ENCODE data around the gene CD300LD.
"Not testable (repeated sequence)": the region's sequence is repeated elsewhere in the genome, so short reads cannot be mapped to it uniquely, and the experiment has no call there.

CD300LD gene

DNA sequence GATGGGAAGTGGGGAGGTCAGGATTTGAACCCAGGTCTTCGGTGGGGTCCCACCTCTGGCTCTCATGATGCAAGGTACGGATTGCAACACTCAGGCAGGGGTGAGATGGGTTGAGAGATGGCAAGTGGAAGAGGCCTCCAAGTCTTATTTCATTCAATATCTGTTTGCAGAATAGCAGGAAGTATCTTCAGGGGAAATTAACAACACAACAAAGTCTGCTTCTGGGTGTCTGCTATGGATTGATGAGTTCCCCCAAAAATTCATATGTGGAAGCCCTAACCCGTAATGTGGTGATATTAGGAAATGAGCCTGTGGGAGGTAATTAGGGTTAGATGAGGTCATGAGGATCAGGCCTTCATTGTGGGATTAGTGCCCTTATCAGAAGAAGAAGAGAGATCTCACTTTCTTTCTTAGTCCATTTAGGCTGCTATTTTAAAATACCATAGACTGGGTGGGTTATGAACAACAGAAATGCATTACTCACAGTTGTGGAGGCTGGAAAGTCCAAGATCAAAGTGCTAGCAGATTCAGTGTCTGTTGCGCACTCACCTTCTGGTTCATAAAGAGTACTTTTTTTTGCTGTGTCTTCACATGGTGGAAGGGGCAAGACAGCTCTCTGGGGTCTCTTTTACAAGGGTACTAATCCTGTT lies 20.3 kb downstream of the CD300LD start:
- DNase-seq (ENCODE audit: low read depth in 2 of 2): no peak

DNA sequence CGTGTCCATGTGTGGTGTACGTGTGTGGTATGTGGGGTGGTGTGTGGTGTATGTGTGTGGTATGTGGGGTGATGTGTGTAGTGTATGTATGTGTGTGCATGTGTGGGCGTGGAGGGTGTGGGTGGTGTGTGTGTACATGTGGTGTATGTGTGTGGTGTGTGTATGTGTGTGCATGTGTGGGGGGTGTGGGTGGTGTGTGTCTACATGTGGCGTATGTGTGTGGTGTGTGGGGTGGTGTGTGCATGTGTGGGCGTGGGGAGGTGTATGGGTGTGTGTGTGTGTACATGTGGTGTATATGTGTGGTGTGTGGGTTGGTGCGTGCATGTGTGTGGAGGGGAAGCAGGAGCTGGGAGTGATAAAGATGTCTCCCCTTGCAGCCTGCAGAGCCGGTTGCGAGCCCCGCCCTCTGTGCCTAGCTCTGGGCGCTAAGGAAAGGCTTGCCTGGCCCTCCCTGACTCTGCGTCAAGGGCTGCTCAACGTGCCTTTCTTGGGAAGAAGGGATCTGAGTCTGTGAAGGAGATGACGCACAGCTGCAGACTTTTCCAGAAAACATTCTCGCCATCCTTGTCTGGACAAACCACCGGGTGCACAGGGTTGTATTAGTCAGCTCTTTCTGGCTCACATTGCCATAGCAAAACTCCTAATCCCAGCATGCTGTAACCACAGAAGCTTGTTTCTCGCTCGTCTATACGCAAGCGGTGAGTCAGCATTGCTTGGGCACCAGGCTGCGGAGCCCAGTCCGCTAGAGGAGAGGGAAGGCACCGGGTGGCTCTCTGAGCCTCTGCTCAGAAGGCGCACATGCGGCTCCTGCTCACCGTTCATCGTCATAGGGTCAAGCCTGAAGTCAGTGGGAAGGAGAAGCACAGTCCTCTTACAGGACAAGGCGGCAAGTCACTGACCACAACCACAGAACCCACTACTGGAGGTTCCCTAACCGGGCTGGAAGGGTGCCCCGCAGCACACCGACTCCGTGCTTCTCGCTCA lies 22.8 kb downstream of the CD300LD start:
- DNase-seq (ENCODE audit: low read depth in 2 of 2): peak; percentile 31 to 36

GRCh38 chr17:74568106-74568873 lies 23.8 kb downstream of the CD300LD start:
- DNase-seq (ENCODE audit: low read depth in 2 of 2): no peak

DNA sequence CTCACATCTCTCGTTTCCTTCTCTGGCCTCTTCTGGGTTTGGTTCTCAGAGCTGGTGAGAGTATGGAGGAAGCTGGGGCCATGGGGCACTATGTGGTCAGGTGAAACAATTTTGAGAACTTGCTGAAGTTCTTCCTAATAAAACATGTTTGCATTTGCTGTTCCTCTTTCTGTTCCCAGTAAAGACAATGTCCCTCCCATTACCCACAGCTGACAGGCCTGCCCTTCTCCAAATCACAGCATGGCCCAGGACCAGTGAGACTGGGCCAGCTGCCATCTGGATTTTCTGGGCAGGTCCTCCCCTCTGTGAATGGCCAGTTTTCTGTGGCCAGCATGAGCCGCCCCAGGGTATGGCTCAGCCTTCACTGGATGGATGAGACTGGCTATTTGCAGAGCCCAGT lies 24.7 kb downstream of the CD300LD start, which contains the start of gene CD300H:
Gene CD300H (minus strand): TSS at position 113 of the 400 bp plus-strand sequence.
- no peak for DNase-seq (ENCODE audit: low read depth in 2 of 2)

DNA sequence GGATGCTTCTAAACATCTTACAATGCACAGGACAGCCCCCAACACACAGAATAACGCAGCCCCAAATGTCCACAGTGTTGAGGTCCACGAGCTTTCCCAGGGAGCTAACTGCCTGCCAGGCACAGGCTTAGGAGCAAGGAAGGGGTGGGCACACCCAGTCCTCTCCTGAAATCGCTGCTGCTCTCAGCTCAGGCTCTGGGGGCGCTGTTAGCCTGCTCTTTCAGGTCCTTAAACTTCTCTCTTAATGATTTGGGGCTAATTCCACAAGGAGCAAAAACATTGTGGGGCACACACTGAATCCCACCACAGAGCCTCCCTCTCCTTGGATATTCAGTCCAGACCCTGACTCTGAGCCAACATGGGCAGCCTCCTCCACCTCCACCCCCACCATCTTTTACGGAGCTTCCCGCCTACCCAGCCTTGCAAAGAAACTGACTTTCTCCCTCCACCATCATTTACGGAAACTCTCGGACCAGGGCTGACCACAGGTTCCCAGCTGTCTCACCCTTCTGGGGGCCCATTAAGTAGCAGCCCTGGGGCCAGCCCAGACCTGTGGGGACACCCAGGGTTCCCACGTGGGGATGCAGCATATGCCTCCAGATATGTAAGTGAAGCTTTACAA lies 25.8 kb downstream of the CD300LD start:
- peak in 1 of 2 donors; percentile 19 for DNase-seq (ENCODE audit: low read depth in 2 of 2)

DNA sequence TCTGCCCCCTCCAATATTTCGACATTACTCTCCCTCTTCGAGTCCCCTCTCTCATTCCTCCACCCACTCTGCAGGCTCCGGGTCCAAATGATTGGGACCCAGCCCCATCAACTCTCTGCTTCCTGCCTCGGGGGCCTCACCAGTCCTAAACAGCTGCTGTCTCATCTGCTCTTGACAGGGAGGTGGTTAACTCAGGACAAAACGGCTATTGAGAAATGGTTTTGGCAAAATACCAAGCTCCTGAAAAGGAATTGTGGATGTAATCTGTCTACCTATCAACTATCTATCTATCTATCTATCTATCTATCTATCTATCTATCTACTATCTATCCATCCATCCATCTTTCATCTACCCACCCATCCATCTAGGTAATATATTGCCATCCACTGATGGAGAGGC lies 27.0 kb downstream of the CD300LD start:
- no peak for DNase-seq (ENCODE audit: low read depth in 2 of 2)

GRCh38 chr17:74563358-74563757 lies 28.7 kb downstream of the CD300LD start:
- DNase-seq (ENCODE audit: low read depth in 2 of 2): no peak

DNA sequence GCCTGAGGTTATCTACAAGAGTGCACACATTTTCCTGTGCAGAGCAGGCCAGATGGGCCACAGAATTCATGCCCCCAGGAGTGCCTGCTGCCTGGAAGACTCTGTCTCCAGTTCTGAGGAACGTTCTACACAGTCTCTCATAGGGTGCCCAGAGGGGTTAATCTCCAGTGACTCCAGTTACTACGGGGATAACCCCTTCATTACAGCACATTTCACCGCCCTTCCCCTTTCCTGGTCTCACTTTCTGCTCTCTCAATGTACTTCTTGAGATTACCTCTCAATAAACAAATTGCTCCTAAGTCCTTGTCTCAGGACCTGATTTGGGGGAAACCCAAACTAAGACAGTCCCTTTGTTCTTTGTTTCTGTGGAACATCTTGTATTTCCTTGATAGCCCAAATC lies 30.5 kb downstream of the CD300LD start:
- no peak for DNase-seq (ENCODE audit: low read depth in 2 of 2)

- no peak for DNase-seq (ENCODE audit: low read depth in 2 of 2)
Observed at GRCh38 chr17:74558882-74559519, 33.1 kb downstream of the CD300LD start.

DNA sequence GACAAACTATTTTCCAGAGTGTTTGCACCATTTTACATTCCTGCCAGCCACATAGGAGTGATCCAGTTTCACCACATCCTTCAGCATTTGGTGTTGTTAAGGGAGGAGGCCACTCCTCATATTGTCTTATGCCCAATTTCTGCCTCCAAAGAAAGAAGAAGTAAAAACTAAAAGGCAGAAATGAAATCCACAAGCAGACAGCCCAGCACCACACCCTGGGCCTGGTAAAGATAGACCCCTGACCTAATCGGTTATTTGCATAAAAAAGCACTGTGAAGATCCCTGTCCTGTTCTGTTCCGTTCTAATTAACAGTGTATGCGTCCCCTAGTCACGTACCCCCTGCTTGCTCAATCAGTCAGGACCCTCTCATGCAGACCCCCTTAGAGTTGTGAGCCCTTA lies 33.7 kb downstream of the CD300LD start:
- not testable (repeated sequence) for DNase-seq (ENCODE audit: low read depth in 2 of 2)

- no peak for DNase-seq (ENCODE audit: low read depth in 2 of 2)
Observed at GRCh38 chr17:74555427-74555940, 36.6 kb downstream of the CD300LD start.

GRCh38 chr17:74554909-74555308 lies 37.2 kb downstream of the CD300LD start:
- no peak for DNase-seq (ENCODE audit: low read depth in 2 of 2)

GRCh38 chr17:74552037-74552436 lies 40.0 kb downstream of the CD300LD start:
- DNase-seq (ENCODE audit: low read depth in 2 of 2): no peak

DNA sequence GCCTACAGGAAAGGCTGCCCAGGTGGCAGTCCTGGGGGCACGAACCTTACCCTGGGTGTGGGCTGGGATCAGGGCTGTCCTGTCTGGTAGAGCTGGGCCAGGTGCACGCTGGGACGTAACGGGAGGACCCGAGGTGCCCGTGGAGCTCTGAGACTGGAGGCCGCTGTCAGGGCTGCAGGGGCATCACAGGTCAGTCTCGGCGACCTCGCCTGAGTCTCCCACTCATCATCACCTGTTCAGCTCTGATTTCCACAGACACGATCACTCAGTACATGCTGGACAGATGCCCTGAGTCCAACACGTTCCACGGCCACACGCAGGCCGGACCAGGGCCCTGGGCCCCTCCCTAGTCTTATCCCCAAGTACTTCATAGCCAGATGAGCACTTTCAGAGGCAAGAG lies 41.5 kb downstream of the CD300LD start:
- no peak for DNase-seq (ENCODE audit: low read depth in 2 of 2)

GRCh38 chr17:74549343-74549742 lies 42.7 kb downstream of the CD300LD start:
- DNase-seq (ENCODE audit: low read depth in 2 of 2): no peak

DNA sequence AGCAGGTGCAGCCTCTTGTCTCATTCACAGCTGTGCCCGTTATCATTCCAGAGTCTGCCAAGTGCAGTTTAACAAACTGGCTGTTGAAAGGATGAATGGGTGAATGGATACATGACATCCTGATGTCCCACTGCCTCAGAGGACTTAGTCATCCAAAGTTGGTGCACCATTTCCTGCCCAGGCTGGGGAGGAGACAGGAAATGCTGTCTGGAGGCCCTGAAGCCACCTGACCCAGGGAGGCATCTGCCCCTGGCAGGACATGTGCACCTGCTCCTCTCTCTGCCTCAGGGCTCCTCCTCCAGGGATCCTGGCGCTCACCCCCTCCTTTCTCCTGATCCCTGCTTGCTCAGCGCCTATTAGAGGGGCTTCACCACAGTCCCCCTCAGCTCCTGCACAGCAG lies 44.3 kb downstream of the CD300LD start:
- no peak for DNase-seq (ENCODE audit: low read depth in 2 of 2)

DNA sequence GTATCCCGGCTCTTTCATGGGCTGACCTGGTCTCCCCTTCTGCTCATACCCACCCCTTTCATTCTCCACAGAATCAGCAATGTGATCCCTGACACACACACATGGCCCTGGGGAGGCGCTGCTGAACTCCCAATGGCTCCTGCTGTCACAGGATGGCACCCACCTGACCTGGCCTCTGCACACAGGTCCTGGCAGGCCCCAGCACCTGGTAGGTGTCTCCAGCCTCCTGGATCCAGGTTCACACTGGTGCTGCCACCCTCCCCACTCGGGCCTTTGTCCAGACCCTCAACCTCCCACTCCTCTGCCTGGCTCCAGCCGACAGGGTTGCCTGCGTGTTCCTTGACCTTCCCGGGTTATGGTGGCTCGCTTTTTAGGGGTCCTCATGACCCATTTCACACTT lies 44.8 kb downstream of the CD300LD start:
- DNase-seq (ENCODE audit: low read depth in 2 of 2): no peak

DNA sequence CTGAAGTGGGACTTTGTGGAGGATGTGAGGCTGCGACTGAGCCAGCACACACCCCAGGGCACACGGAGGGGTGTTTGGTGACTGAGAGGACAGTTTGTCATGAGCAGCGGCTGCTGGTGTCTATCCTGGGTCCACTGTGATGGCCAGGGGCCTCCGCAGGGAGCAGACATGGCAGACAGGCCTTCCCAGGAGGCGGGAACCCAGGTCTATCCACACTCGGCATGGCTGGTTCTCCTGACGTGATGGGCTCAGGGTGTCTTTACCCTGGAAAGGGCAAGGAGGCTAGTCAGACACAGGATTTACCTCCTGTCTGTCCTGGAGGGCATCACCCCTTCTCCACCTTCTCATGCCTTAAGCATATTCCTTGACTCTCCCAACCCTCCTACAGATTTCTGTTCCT lies 45.5 kb downstream of the CD300LD start:
- DNase-seq (ENCODE audit: low read depth in 2 of 2): no peak

GRCh38 chr17:74545843-74546230 lies 46.2 kb downstream of the CD300LD start, which contains the start of gene CD300C:
Gene CD300C (minus strand): TSS chr17:74546115. CDS start chr17:74545782, 333 bp downstream.
- no peak for DNase-seq (ENCODE audit: low read depth in 2 of 2)

DNA sequence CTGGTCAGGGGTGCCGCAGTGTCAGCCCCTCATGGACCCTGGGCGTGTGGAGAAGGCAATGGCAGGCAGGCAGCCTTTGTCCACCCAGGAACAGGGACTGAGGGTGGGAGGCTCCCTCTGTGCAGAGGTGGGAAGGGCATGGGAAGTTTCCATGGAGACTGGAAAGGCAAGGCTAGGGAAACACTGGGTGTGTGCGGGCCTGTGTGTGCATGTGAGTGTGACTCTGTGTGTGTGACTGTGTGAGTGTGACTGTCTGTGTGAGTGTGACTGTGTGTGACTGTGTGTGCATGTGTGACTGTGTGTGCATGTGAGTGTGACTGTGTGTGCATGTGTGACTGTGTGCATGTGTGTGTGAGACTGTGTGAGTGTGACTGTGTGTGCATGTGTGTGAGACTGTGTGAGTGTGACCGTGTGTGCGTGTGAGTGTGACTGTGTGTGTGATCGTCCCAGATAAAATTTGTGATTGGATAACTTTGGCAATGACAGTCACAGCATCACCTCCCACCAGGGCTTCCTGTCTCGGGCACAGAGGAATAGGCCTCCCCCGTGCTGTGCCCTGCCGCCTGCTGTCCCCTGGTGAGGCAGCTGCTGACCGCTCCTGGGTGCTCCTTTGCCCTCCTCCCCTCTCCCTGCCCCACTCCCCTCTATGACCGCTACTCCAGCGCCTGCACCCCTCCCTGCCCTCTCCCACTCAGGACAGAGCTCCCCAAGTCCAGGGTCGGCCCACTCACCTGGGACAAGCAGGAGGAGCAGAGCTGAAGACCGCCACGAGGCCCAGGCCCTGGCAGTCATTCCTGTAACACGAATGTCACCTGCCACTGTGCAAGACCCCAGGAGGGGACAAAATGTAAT lies 46.9 kb downstream of the CD300LD start:
- no peak for DNase-seq (ENCODE audit: low read depth in 2 of 2)
